GM19395 (cell line): ENCODE results near the gene SPOP.
"Not testable (repeated sequence)": the region's sequence is repeated elsewhere in the genome, so short reads cannot be mapped to it uniquely, and the experiment has no call there.

Source experiments
- ATAC-seq: cut with Tn5 transposase; IDR thresholded peaks from one replicate; pipeline ENCODE4 v1.9.1; 2021; ENCODE audit warnings: mild to moderate bottlenecking, moderate library complexity; ENCODE audit not compliant: unreplicated experiment

The SPOP gene

GRCh38 chr17:49659661-49660382 is 18.1 kb downstream of the SPOP start:
- no peak for ATAC-seq

- no peak for ATAC-seq
Measured at GRCh38 chr17:49656247-49656646, 21.6 kb downstream of the SPOP start.

- ATAC-seq: no peak
Measured at GRCh38 chr17:49647256-49647585, 30.7 kb downstream of the SPOP start.

GRCh38 chr17:49646391-49647255 is 31.3 kb downstream of the SPOP start:
- ATAC-seq: peak; percentile 70

- ATAC-seq: not testable (repeated sequence)
Measured at GRCh38 chr17:49646056-49646390, 31.9 kb downstream of the SPOP start.

GRCh38 chr17:49645654-49646053 is 32.2 kb downstream of the SPOP start:
- no peak for ATAC-seq

GRCh38 chr17:49640556-49640955 is 37.3 kb downstream of the SPOP start:
- ATAC-seq: no peak

- no peak for ATAC-seq
Measured at GRCh38 chr17:49638818-49639217, 39.1 kb downstream of the SPOP start.

- no peak for ATAC-seq
Measured at GRCh38 chr17:49637739-49638138, 40.2 kb downstream of the SPOP start.

GRCh38 chr17:49637050-49637449 is 40.8 kb downstream of the SPOP start:
- no peak for ATAC-seq

- no peak for ATAC-seq
Measured at GRCh38 chr17:49635121-49635520, 42.8 kb downstream of the SPOP start.

GRCh38 chr17:49634485-49634860 is 43.4 kb downstream of the SPOP start:
- no peak for ATAC-seq

GRCh38 chr17:49633762-49634484 is 44.0 kb downstream of the SPOP start:
- ATAC-seq: no peak

- ATAC-seq: no peak
Measured at GRCh38 chr17:49633250-49633649, 44.6 kb downstream of the SPOP start.

GRCh38 chr17:49632201-49632600 is 45.7 kb downstream of the SPOP start:
- ATAC-seq: no peak

GRCh38 chr17:49631496-49631895 is 46.4 kb downstream of the SPOP start:
- ATAC-seq: no peak

GRCh38 chr17:49630113-49630900 is 47.6 kb downstream of the SPOP start:
- no peak for ATAC-seq

GRCh38 chr17:49629447-49629846 is 48.5 kb downstream of the SPOP start:
- ATAC-seq: no peak

- ATAC-seq: no peak
Measured at GRCh38 chr17:49624896-49625295, 53.0 kb downstream of the SPOP start.

GRCh38 chr17:49621946-49622529 is 55.9 kb downstream of the SPOP start:
- no peak for ATAC-seq

- ATAC-seq: no peak
Measured at GRCh38 chr17:49621420-49621819, 56.5 kb downstream of the SPOP start.
